ENCODE data around the gene CCDC127.
"Not testable (repeated sequence)": the region's sequence is repeated elsewhere in the genome, so short reads cannot be mapped to it uniquely, and the experiment has no call there.

CCDC127 gene

DNA sequence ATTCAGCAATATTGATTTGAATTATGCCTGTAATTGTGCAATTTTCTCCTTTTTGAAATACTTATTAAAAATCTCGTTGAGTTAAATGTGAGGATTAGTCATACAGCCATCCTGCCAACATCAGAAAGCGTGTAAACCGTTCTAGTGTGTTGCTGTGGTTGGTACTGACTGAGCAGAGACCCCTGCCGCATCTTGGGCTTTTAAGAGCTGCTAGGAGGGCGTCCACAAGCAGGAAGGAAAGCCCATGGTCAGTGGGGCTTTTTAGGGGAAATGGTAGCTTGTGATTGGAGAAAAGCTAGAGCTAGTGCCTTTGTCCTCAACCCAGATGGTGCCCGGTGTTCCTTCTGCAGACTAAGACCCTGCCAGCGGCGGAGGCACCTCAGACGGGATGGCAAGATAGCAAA is 1.5 kb upstream of the CCDC127 start:
- Histone ChIP-seq H3K79me2 (ENCODE audit: insufficient read depth, low read length) (peaks cover 84% of the 10 kb centered on the region), H3K27me3 (ENCODE audit: insufficient read depth, low read length, poor library complexity) (no peaks in the 10 kb centered on the region), H4K20me1 (ENCODE audit: insufficient read depth, low read length) (peaks cover 42% of the 10 kb centered on the region), H3K4me2 (ENCODE audit: insufficient read depth, low read length) (peak overlapping the region; percentile 73), H3K9me3 (ENCODE audit: insufficient read depth, low read length, severe bottlenecking) (no peaks in the 10 kb centered on the region), H2AFZ (ENCODE audit: low read depth, low read length) (no peak overlapping the region), H3K4me1 (ENCODE audit: insufficient read depth, low read length) (peaks cover 36% of the 10 kb centered on the region), H3K27ac (ENCODE audit: low read length) (peak overlapping the region; percentile 30), H3K4me3 (ENCODE audit: low read depth in 1 of 2, low read length in 2 of 2) (peak overlapping the region; percentile 88 to 93), H3K36me3 (ENCODE audit: insufficient read depth, low read length) (peaks cover 21% of the 10 kb centered on the region), H3K9ac (ENCODE audit: low read depth, low read length) (peak overlapping the region; percentile 94)
- TF ChIP-seq EZH2 (IDR thresholded peaks at IDR 0.05; ENCODE audit: borderline replicate concordance, low read depth, low read length, severe bottlenecking), result no peak
- TF ChIP-seq, protein P1, sequence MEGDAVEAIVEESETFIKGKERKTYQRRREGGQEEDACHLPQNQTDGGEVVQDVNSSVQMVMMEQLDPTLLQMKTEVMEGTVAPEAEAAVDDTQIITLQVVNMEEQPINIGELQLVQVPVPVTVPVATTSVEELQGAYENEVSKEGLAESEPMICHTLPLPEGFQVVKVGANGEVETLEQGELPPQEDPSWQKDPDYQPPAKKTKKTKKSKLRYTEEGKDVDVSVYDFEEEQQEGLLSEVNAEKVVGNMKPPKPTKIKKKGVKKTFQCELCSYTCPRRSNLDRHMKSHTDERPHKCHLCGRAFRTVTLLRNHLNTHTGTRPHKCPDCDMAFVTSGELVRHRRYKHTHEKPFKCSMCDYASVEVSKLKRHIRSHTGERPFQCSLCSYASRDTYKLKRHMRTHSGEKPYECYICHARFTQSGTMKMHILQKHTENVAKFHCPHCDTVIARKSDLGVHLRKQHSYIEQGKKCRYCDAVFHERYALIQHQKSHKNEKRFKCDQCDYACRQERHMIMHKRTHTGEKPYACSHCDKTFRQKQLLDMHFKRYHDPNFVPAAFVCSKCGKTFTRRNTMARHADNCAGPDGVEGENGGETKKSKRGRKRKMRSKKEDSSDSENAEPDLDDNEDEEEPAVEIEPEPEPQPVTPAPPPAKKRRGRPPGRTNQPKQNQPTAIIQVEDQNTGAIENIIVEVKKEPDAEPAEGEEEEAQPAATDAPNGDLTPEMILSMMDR (IDR thresholded peaks at IDR 0.05; ENCODE audit: borderline replicate concordance, extremely low read depth, low read length, poor library complexity, severe bottlenecking), result no peak
- ATAC-seq (ENCODE audit: insufficient read depth, low read depth) (peak; percentile 52), DNase-seq (peak; percentile 45)

DNA sequence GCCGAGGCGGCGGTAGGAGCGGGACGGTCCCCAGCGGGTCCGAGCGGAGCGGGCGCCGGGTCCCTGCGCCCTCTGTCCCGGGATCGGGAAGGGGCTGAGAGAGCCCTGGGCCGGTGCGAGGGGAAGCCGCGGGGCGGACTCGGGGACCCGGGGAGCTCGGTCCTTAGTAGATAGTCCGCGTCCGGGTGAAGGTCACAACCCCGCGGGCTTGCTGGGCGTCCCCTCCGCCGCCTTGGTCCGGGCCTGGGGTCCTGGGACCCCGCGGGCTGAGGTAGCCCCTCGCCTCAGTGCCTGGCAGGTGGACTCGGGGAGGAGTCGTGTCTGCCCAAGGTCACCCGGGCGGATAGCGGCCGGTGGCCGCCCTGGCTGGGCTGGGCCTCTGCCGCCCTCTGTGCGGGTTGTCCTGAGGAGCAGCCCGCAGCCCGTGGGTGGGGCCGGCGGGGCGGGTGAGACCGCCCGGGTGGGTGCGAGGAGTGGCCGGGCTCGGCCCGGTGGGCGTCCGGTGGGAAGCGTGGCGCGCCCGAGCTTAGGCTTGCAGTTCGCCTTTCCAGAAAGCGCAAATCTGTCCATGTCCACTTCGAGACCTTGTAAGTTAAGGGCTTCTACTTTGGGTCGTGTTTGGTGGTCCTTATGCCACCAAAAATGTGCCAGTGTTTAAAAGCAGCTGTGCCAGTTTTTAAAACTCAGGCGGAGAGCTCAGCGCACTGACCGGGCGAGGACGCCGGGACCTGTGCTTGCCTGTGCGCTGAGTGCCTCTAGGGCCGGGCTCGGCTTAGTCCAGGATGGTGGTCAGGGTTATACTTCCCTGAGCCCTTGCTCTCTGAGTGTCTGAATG is 721 bp upstream of the CCDC127 start:
- Histone ChIP-seq H2AFZ (ENCODE audit: low read depth, low read length) (peak overlapping the region; percentile 68), H3K27me3 (ENCODE audit: insufficient read depth, low read length, poor library complexity) (no peaks in the 10 kb centered on the region), H4K20me1 (ENCODE audit: insufficient read depth, low read length) (peaks cover 34% of the 10 kb centered on the region), H3K36me3 (ENCODE audit: insufficient read depth, low read length) (peaks cover 19% of the 10 kb centered on the region), H3K9ac (ENCODE audit: low read depth, low read length) (peak overlapping the region; percentile 94), H3K9me3 (ENCODE audit: insufficient read depth, low read length, severe bottlenecking) (no peaks in the 10 kb centered on the region), H3K4me3 (ENCODE audit: low read depth in 1 of 2, low read length in 2 of 2) (peak overlapping the region; percentile 88 to 93), H3K4me2 (ENCODE audit: insufficient read depth, low read length) (peak overlapping the region; percentile 73), H3K79me2 (ENCODE audit: insufficient read depth, low read length) (peaks cover 84% of the 10 kb centered on the region), H3K4me1 (ENCODE audit: insufficient read depth, low read length) (peaks cover 38% of the 10 kb centered on the region), H3K27ac (ENCODE audit: low read length) (peak overlapping the region; percentile 30)
- DNase-seq (peak; percentile 23), ATAC-seq (ENCODE audit: insufficient read depth, low read depth) (peak; percentile 41)
- TF ChIP-seq, protein P1 (IDR thresholded peaks at IDR 0.05; ENCODE audit: borderline replicate concordance, extremely low read depth, low read length, poor library complexity, severe bottlenecking), result peak; percentile 5
- TF ChIP-seq EZH2 (IDR thresholded peaks at IDR 0.05; ENCODE audit: borderline replicate concordance, low read depth, low read length, severe bottlenecking), result no peak

DNA sequence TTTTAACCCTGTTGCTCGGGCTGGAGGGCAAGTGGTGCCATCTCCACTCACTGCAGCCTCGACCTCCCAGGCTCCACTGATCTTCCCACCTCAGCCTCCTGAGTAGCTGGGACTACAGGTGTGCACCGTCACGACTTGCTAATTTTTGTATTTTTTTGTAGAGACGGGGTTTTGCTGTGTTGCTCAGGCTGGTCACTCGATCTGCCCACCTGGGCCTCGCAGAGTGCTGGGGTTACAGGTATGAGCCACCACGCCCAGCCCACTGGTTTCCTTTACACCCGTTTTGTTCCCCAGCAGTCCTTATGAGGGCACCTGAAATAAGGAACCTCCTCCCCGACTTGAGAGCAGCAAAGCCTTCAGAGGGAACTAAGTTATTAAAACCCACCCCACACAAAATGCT is 1.9 kb downstream of the CCDC127 start:
- not testable (repeated sequence) for H3K27ac ChIP-seq (ENCODE audit: low read length); H2AFZ ChIP-seq (ENCODE audit: low read depth, low read length); DNase-seq; H3K9ac ChIP-seq (ENCODE audit: low read depth, low read length); H3K27me3 ChIP-seq (ENCODE audit: insufficient read depth, low read length, poor library complexity); ATAC-seq (ENCODE audit: insufficient read depth, low read depth); H3K9me3 ChIP-seq (ENCODE audit: insufficient read depth, low read length, severe bottlenecking); H3K4me3 ChIP-seq (ENCODE audit: low read depth in 1 of 2, low read length in 2 of 2)
- Histone ChIP-seq H3K36me3 (ENCODE audit: insufficient read depth, low read length) (peaks cover 16% of the 10 kb centered on the region), H3K4me2 (ENCODE audit: insufficient read depth, low read length) (peak overlapping the region; percentile 24; the same call in 1 of the 2 replicates), H3K79me2 (ENCODE audit: insufficient read depth, low read length) (peaks cover 67% of the 10 kb centered on the region), H3K4me1 (ENCODE audit: insufficient read depth, low read length) (peaks cover 32% of the 10 kb centered on the region), H4K20me1 (ENCODE audit: insufficient read depth, low read length) (peaks cover 21% of the 10 kb centered on the region; the same call in 1 of the 2 replicates)

DNA sequence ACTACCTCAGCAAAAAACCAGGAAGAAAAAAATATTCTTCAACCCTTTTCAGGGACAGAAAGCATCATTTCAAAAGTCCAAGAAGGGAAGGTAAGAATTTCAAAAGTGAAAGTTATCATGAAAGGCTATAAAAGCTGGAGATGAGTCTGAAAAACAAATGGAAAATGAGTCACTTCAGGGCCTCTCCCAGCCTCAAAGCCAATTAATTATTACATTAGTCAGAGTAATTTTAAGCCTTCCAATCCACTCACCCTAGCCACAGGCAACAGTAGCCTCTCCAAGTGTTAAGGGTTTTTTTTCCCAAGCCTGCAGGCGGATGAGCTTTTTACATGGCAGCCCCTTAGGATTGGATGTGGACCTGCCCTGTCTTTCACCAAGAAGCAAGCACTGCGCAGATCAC is 2.7 kb downstream of the CCDC127 start:
- H3K4me1 ChIP-seq (ENCODE audit: insufficient read depth, low read length), result peaks cover 25% of the 10 kb centered on the region
- not testable (repeated sequence) for H3K9ac ChIP-seq (ENCODE audit: low read depth, low read length); H3K27me3 ChIP-seq (ENCODE audit: insufficient read depth, low read length, poor library complexity); ATAC-seq (ENCODE audit: insufficient read depth, low read depth); H2AFZ ChIP-seq (ENCODE audit: low read depth, low read length); H3K4me2 ChIP-seq (ENCODE audit: insufficient read depth, low read length); H3K9me3 ChIP-seq (ENCODE audit: insufficient read depth, low read length, severe bottlenecking); DNase-seq; H3K27ac ChIP-seq (ENCODE audit: low read length); H3K4me3 ChIP-seq (ENCODE audit: low read depth in 1 of 2, low read length in 2 of 2)
- H4K20me1 ChIP-seq (ENCODE audit: insufficient read depth, low read length), result peaks cover 18% of the 10 kb centered on the region; the same call in 1 of the 2 replicates
- H3K79me2 ChIP-seq (ENCODE audit: insufficient read depth, low read length), result peaks cover 64% of the 10 kb centered on the region
- H3K36me3 ChIP-seq (ENCODE audit: insufficient read depth, low read length), result peaks cover 16% of the 10 kb centered on the region
